Measurements from ENCODE around the gene CD109.
A peak's percentile ranks its signal among the peaks of the same experiment; 100 is the strongest.
"Not testable (repeated sequence)": the region's sequence is repeated elsewhere in the genome, so short reads cannot be mapped to it uniquely, and the experiment has no call there.

Gene CD109

DNA sequence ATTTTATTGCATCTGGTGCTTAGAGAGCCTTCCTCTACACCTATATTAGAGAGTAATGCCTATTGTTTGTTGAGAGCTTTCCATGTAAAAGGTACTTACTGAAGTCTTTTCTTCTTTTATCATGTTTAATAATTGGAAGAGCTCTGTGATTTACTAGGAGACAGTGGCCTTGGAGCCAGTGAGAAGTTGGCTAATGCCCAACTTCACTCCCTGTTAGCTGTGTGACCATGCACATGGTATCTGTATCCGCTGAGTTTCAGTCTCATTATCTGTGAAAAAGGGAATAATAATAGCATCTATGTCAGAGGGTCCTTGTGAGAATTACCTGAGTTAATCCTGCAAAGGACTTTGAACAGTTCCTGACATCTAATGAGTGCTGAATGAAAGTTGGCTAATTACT is 105.0 kb downstream of the CD109 start:
- TF ChIP-seq, protein P1, sequence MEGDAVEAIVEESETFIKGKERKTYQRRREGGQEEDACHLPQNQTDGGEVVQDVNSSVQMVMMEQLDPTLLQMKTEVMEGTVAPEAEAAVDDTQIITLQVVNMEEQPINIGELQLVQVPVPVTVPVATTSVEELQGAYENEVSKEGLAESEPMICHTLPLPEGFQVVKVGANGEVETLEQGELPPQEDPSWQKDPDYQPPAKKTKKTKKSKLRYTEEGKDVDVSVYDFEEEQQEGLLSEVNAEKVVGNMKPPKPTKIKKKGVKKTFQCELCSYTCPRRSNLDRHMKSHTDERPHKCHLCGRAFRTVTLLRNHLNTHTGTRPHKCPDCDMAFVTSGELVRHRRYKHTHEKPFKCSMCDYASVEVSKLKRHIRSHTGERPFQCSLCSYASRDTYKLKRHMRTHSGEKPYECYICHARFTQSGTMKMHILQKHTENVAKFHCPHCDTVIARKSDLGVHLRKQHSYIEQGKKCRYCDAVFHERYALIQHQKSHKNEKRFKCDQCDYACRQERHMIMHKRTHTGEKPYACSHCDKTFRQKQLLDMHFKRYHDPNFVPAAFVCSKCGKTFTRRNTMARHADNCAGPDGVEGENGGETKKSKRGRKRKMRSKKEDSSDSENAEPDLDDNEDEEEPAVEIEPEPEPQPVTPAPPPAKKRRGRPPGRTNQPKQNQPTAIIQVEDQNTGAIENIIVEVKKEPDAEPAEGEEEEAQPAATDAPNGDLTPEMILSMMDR (IDR thresholded peaks at IDR 0.05; ENCODE audit: low read depth, low read length) = no peak
- DNase-seq (ENCODE audit: low read depth in 2 of 2) = peak in 1 of 2 donors; percentile 35
- no peak overlapping the region for H3K4me3 ChIP-seq (replicated peaks in 1 of 2; ENCODE audit: low read depth in 2 of 2, low read length in 2 of 2)

DNA sequence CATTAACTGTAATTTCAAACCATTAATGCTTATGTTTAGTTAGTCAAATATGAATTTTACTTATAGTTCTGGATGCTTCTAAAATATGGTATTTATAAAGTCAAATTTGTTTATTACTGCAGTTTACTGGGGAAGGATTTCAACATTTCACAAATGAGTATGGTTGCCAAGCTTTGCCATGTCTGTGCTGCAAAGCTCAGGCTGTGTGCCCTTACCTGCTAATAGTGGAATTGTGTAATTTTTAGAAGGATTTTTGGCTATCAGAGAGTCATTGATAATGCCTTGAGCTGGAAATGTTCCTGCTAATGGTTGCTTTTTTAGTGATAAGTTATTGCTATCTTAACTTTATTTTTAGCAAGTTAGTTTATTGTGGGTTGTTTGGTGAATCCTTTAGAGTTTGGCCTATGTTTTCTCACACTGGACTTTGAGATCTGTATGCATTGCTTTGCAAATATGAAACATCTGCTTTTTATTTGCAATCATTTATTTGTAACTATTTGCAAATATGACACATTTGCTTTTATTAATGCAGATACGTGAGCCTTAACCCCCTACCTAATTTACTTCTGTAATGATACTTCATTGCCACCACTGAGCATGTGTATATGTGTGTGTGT is 105.8 kb downstream of the CD109 start:
- TF ChIP-seq, protein P1 (IDR thresholded peaks at IDR 0.05; ENCODE audit: low read depth, low read length) = no peak
- H3K4me3 ChIP-seq (replicated peaks in 1 of 2; ENCODE audit: low read depth in 2 of 2, low read length in 2 of 2) = no peak overlapping the region
- no peak for DNase-seq (ENCODE audit: low read depth in 2 of 2)

DNA sequence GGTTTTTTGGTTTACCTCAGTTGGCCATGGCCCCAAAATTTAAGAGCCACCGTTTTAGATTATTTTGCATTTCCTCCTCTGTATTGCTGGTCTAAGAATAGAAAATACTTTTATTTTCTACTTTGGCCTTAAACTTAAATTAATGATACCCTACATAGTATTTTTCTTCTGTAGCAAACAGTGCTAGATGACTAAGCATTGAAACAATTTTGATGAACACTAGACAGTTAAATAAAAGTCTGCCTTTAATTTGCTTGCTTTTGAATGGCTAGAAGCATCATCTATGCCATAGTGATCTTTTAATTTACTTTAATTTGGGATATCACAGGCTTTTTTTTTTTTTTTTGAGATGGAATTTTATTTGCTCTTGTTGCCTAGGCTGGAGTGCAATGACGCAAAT is 106.4 kb downstream of the CD109 start:
- no peak overlapping the region for H3K4me3 ChIP-seq (replicated peaks in 1 of 2; ENCODE audit: low read depth in 2 of 2, low read length in 2 of 2)
- TF ChIP-seq, protein P1 (IDR thresholded peaks at IDR 0.05; ENCODE audit: low read depth, low read length) = no peak
- DNase-seq (ENCODE audit: low read depth in 2 of 2) = no peak

DNA sequence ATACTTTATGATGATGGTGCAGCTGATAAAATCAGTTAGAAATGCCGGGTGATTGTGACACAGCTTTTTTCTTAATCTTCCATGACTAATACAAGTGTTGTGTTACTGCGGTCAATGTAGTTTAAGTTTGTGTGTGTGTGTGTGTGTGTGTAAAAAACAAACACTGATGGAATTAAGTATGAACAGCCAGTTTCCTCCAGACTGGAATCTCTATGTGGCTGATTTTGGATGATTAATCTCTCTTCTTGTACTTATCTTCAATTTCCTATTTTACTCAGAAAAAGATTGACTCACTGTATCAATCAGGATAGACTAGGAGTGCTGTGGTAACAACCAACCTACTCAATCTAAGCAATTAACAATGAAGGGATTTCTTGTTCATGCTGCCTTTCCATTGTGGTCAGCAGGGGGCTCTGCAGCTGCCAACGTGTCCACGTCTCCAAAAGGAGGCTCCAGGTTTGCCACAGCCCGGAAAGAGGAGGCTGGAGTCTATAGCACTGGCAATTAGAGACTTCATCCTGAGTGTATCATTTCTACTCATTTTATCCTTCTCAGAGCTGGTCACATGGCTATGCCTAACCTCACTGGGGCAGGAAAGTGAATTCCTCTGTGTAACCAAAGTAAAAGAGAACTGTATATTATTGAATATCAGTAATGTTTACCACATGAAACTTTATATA is 107.7 kb downstream of the CD109 start:
- TF ChIP-seq, protein P1 (IDR thresholded peaks at IDR 0.05; ENCODE audit: low read depth, low read length) = peak; percentile 65
- no peak overlapping the region for H3K4me3 ChIP-seq (replicated peaks in 1 of 2; ENCODE audit: low read depth in 2 of 2, low read length in 2 of 2)
- DNase-seq (ENCODE audit: low read depth in 2 of 2) = peak; percentile 90 to 95

DNA sequence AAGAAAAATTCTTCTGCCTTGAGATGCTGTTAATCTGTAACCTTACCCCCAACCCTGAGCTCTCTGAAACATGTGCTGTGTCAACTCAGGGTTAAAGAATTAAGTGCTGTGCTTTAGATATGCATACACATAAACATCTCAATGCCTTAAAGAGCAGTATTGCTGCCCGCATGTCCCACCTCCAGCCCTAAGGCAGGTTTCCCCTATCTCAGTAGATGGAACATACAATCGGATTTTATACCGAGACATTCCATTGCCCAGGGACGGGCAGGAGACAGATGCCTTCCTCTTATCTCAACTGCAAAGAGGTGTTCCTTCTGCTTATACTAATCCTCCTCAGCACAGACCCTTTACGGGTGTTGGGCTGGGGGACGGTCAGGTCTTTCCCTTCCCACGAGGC is 109.2 kb downstream of the CD109 start:
- not testable (repeated sequence) for H3K4me3 ChIP-seq (replicated peaks in 1 of 2; ENCODE audit: low read depth in 2 of 2, low read length in 2 of 2); DNase-seq (ENCODE audit: low read depth in 2 of 2)

DNA sequence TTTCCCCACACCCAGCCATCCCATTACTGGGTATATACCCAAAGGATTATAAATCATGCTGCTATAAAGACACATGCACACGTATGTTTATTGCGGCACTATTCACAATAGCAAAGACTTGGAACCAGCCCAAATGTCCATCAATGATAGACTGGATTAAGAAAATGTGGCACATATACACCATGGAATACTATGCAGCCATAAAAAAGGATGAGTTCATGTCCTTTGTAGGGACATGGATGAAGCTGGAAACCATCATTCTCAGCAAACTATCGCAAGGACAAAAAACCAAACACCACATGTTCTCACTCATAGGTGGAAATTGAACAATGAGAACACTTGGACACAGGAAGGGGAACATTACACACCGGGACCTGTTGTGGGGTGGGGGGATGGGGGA is 110.0 kb downstream of the CD109 start:
- not testable (repeated sequence) for DNase-seq (ENCODE audit: low read depth in 2 of 2); H3K4me3 ChIP-seq (replicated peaks in 1 of 2; ENCODE audit: low read depth in 2 of 2, low read length in 2 of 2)

DNA sequence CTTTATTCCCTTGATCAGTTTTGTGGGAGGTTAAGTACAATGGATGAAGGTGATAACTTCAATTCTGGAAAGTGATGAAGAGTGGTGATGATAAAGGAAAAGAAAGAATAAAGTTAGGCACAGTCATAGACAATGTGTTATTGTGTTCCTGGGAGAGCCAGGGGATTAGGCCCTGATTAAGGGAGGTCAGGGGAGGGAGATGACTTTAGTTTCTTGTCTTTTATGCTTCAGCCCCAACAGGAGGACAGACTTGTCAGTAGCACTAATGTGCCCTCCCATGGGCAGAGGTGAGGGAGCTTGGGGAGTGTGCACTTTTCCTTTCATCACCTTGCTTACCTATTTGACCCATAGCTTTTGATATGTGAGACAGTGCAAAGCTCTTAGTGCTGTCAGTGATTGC is 115.7 kb downstream of the CD109 start:
- TF ChIP-seq, protein P1 (IDR thresholded peaks at IDR 0.05; ENCODE audit: low read depth, low read length) = no peak
- no peak for DNase-seq (ENCODE audit: low read depth in 2 of 2)
- no peak overlapping the region for H3K4me3 ChIP-seq (replicated peaks in 1 of 2; ENCODE audit: low read depth in 2 of 2, low read length in 2 of 2)

DNA sequence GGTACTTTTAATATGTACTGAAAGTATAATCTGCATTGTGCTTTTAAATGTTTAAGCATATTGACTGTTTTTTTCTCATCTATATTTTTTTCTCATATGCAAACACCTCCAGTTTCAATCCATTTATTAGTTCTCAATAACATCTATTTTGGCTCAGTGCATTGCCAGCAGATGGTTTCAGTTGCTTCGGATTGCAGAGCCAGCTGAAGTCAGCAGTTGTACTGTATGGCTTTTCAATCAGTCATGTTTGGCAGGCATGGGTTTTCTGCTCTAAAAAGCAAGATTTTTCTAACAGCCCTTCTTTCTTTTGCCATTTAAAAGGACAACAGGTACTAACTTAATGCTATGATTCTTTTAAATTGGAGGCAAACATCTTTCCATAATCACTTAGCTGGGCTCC is 121.2 kb downstream of the CD109 start:
- no peak for DNase-seq (ENCODE audit: low read depth in 2 of 2)
- TF ChIP-seq, protein P1 (IDR thresholded peaks at IDR 0.05; ENCODE audit: low read depth, low read length) = no peak
- H3K4me3 ChIP-seq (replicated peaks in 1 of 2; ENCODE audit: low read depth in 2 of 2, low read length in 2 of 2) = no peak overlapping the region

Measured in cardiac fibroblast (primary cell).